WTC11 (cell line): ENCODE results near the gene CHST14. TPM values are rescaled to one million over a fixed set of nuclear protein-coding genes. Genes with fewer than 3 reads are reported as not detected.

Experiments
- CREM ChIP-seq: sonication (generic); formaldehyde crosslinking; IDR thresholded peaks from 2 replicates; pipeline ENCODE4 v1.8.1; 2022; ENCODE audit warnings: mild to moderate bottlenecking, missing genetic modification reagents, moderate library complexity
- ELF4 ChIP-seq: sonication (generic); formaldehyde crosslinking; IDR thresholded peaks from 2 replicates; pipeline ENCODE4 v1.8.1; 2022; ENCODE audit warnings: low read depth, mild to moderate bottlenecking, moderate library complexity, missing genetic modification reagents
- EMX1 ChIP-seq: fragments of 250-450 bp; sonication (Bioruptor Pico); IDR thresholded peaks from 2 replicates; pipeline ENCODE4 v1.8.0; 2021; ENCODE audit warnings: mild to moderate bottlenecking
- FOXJ3 ChIP-seq: sonication (generic); formaldehyde crosslinking; IDR thresholded peaks from 2 replicates; pipeline ENCODE4 v1.9.0; 2021; ENCODE audit warnings: missing genetic modification reagents, mild to moderate bottlenecking, borderline replicate concordance
- FOXK1 ChIP-seq: sonication (generic); formaldehyde crosslinking; IDR thresholded peaks from 2 replicates; pipeline ENCODE4 v1.8.0; 2022; ENCODE audit warnings: mild to moderate bottlenecking, moderate library complexity, missing genetic modification reagents
- FOXP1 ChIP-seq: sonication (generic); formaldehyde crosslinking; IDR thresholded peaks from 2 replicates; pipeline ENCODE4 v1.8.0; 2022; ENCODE audit warnings: missing genetic modification reagents, mild to moderate bottlenecking, moderate library complexity, borderline replicate concordance
- HMGXB4 ChIP-seq: sonication (generic); formaldehyde crosslinking; IDR thresholded peaks from 2 replicates; pipeline ENCODE4 v1.8.1; 2023; ENCODE audit warnings: mild to moderate bottlenecking, moderate library complexity, missing genetic modification reagents
- IRF2 ChIP-seq: sonication (generic); formaldehyde crosslinking; IDR thresholded peaks from 2 replicates; pipeline ENCODE4 v1.8.0; 2022; ENCODE audit warnings: low read depth, missing genetic modification reagents, borderline replicate concordance
- JAZF1 ChIP-seq: fragments of 250-450 bp; sonication (Bioruptor Pico); IDR thresholded peaks from 2 replicates; pipeline ENCODE4 v1.9.0; 2021; ENCODE audit warnings: moderate library complexity, mild to moderate bottlenecking, inconsistent platforms
- JUN ChIP-seq: sonication (generic); formaldehyde crosslinking; IDR thresholded peaks from 2 replicates; pipeline ENCODE4 v1.8.0; 2023; ENCODE audit warnings: mild to moderate bottlenecking, missing genetic modification reagents
- MAX ChIP-seq: sonication (generic); formaldehyde crosslinking; IDR thresholded peaks from 2 replicates; pipeline ENCODE4 v1.8.0; 2022; ENCODE audit warnings: mild to moderate bottlenecking, missing genetic modification reagents
- NFYB ChIP-seq: sonication (generic); formaldehyde crosslinking; conservative IDR thresholded peaks from 2 replicates; pipeline ENCODE4 v1.8.0; 2022; ENCODE audit warnings: low read depth, missing genetic modification reagents
- NR3C1 ChIP-seq: sonication (generic); formaldehyde crosslinking; conservative IDR thresholded peaks from 2 replicates; pipeline ENCODE4 v1.8.1; 2023; ENCODE audit warnings: low read depth, mild to moderate bottlenecking, missing genetic modification reagents
- OVOL2 ChIP-seq: fragments of 250-450 bp; sonication (Bioruptor Pico); IDR thresholded peaks from 2 replicates; pipeline ENCODE4 v1.9.0; 2021; ENCODE audit warnings: mild to moderate bottlenecking, borderline replicate concordance
- SOX15 ChIP-seq: fragments of 250-450 bp; sonication (Bioruptor Pico); IDR thresholded peaks from 2 replicates; pipeline ENCODE4 v1.9.0; 2021; ENCODE audit warnings: mild to moderate bottlenecking
- TCF7 ChIP-seq: sonication (generic); formaldehyde crosslinking; IDR thresholded peaks from 2 replicates; pipeline ENCODE4 v1.8.0; 2022; ENCODE audit warnings: mild to moderate bottlenecking, low read depth, missing genetic modification reagents, moderate library complexity
- TP53 ChIP-seq: sonication (generic); formaldehyde crosslinking; IDR thresholded peaks from 2 replicates; pipeline ENCODE4 v1.8.1; 2023; ENCODE audit warnings: mild to moderate bottlenecking, missing genetic modification reagents
- ZMAT4 ChIP-seq: fragments of 250-450 bp; sonication (Bioruptor Pico); IDR thresholded peaks from 2 replicates; pipeline ENCODE4 v1.9.0; 2021; ENCODE audit warnings: mild to moderate bottlenecking
- ZNF138 ChIP-seq: sonication (generic); formaldehyde crosslinking; conservative IDR thresholded peaks from 2 replicates; pipeline ENCODE4 v1.8.1; 2022; ENCODE audit warnings: mild to moderate bottlenecking, moderate library complexity, missing genetic modification reagents
- ZNF263 ChIP-seq: sonication (generic); formaldehyde crosslinking; IDR thresholded peaks from 2 replicates; pipeline ENCODE4 v1.8.1; 2022; ENCODE audit warnings: low read depth, mild to moderate bottlenecking, moderate library complexity, missing genetic modification reagents
- total RNA-seq: library from RNA; stranded (reverse); gene quantifications from 3 replicates; pipeline ENCODE4 v1.2.3, GENCODE V29; 2021
- TF ChIP-seq, protein P1 (sequence below): sonication (generic); formaldehyde crosslinking; IDR thresholded peaks from 2 replicates; pipeline ENCODE4 v1.8.0; 2023; ENCODE audit warnings: missing genetic modification reagents, mild to moderate bottlenecking, borderline replicate concordance
- TF ChIP-seq, protein P2 (sequence below): fragments of 250-450 bp; sonication (Bioruptor Pico); IDR thresholded peaks from 2 replicates; pipeline ENCODE4 v2.1.2; 2022; ENCODE audit warnings: mild to moderate bottlenecking, moderate library complexity
- TF ChIP-seq, protein P3 (sequence below): sonication (generic); formaldehyde crosslinking; IDR thresholded peaks from 2 replicates; pipeline ENCODE4 v1.8.0; 2022; ENCODE audit warnings: mild to moderate bottlenecking, missing genetic modification reagents
- TF ChIP-seq, protein P4 (sequence below): fragments of 250-450 bp; sonication (Bioruptor Pico); conservative IDR thresholded peaks from 2 replicates; pipeline ENCODE4 v1.9.0; 2021; ENCODE audit warnings: mild to moderate bottlenecking
- TF ChIP-seq, protein P5 (sequence below): sonication (generic); formaldehyde crosslinking; IDR thresholded peaks from 2 replicates; pipeline ENCODE4 v1.8.1; 2022; ENCODE audit warnings: low read depth, mild to moderate bottlenecking, moderate library complexity, missing genetic modification reagents, borderline replicate concordance
- TF ChIP-seq, protein P6 (sequence below): sonication (generic); formaldehyde crosslinking; conservative IDR thresholded peaks from 2 replicates; pipeline ENCODE4 v1.8.1; 2022; ENCODE audit warnings: mild to moderate bottlenecking, missing genetic modification reagents

CHST14 gene
- total RNA-seq, 1 experiment from 2014 or later = 21.3 TPM

- TF ChIP-seq, protein P1, sequence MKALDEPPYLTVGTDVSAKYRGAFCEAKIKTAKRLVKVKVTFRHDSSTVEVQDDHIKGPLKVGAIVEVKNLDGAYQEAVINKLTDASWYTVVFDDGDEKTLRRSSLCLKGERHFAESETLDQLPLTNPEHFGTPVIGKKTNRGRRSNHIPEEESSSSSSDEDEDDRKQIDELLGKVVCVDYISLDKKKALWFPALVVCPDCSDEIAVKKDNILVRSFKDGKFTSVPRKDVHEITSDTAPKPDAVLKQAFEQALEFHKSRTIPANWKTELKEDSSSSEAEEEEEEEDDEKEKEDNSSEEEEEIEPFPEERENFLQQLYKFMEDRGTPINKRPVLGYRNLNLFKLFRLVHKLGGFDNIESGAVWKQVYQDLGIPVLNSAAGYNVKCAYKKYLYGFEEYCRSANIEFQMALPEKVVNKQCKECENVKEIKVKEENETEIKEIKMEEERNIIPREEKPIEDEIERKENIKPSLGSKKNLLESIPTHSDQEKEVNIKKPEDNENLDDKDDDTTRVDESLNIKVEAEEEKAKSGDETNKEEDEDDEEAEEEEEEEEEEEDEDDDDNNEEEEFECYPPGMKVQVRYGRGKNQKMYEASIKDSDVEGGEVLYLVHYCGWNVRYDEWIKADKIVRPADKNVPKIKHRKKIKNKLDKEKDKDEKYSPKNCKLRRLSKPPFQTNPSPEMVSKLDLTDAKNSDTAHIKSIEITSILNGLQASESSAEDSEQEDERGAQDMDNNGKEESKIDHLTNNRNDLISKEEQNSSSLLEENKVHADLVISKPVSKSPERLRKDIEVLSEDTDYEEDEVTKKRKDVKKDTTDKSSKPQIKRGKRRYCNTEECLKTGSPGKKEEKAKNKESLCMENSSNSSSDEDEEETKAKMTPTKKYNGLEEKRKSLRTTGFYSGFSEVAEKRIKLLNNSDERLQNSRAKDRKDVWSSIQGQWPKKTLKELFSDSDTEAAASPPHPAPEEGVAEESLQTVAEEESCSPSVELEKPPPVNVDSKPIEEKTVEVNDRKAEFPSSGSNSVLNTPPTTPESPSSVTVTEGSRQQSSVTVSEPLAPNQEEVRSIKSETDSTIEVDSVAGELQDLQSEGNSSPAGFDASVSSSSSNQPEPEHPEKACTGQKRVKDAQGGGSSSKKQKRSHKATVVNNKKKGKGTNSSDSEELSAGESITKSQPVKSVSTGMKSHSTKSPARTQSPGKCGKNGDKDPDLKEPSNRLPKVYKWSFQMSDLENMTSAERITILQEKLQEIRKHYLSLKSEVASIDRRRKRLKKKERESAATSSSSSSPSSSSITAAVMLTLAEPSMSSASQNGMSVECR (CRISPR knock-in tag) = peak; percentile 84
- TF ChIP-seq OVOL2 (CRISPR knock-in tag) (no peak), TCF7 (no peak), ELF4 (no peak), FOXP1 (peak; percentile 81; the same call in 1 of the 2 replicates), ZNF263 (CRISPR knock-in tag) (no peak), TP53 (peak; percentile 74), ZMAT4 (CRISPR knock-in tag) (no peak), JUN (CRISPR knock-in tag) (no peak), EMX1 (CRISPR knock-in tag) (no peak), IRF2 (CRISPR knock-in tag) (no peak), HMGXB4 (CRISPR knock-in tag) (peak; percentile 83), NR3C1 (CRISPR knock-in tag) (no peak), ZNF138 (CRISPR knock-in tag) (no peak), JAZF1 (CRISPR knock-in tag) (no peak), FOXJ3 (CRISPR knock-in tag) (no peak), MAX (CRISPR knock-in tag) (peak; percentile 91), SOX15 (no peak), FOXK1 (CRISPR knock-in tag) (peak; percentile 42; the same call in 1 of the 2 replicates), NFYB (CRISPR knock-in tag) (no peak), CREM (CRISPR knock-in tag) (no peak)
- TF ChIP-seq, protein P2, sequence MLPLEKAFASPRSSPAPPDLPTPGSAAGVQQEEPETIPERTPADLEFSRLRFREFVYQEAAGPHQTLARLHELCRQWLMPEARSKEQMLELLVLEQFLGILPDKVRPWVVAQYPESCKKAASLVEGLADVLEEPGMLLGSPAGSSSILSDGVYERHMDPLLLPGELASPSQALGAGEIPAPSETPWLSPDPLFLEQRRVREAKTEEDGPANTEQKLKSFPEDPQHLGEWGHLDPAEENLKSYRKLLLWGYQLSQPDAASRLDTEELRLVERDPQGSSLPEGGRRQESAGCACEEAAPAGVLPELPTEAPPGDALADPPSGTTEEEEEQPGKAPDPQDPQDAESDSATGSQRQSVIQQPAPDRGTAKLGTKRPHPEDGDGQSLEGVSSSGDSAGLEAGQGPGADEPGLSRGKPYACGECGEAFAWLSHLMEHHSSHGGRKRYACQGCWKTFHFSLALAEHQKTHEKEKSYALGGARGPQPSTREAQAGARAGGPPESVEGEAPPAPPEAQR (CRISPR knock-in tag) = no peak
- TF ChIP-seq, protein P3, sequence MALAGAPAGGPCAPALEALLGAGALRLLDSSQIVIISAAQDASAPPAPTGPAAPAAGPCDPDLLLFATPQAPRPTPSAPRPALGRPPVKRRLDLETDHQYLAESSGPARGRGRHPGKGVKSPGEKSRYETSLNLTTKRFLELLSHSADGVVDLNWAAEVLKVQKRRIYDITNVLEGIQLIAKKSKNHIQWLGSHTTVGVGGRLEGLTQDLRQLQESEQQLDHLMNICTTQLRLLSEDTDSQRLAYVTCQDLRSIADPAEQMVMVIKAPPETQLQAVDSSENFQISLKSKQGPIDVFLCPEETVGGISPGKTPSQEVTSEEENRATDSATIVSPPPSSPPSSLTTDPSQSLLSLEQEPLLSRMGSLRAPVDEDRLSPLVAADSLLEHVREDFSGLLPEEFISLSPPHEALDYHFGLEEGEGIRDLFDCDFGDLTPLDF (CRISPR knock-in tag) = no peak
- TF ChIP-seq, protein P4, sequence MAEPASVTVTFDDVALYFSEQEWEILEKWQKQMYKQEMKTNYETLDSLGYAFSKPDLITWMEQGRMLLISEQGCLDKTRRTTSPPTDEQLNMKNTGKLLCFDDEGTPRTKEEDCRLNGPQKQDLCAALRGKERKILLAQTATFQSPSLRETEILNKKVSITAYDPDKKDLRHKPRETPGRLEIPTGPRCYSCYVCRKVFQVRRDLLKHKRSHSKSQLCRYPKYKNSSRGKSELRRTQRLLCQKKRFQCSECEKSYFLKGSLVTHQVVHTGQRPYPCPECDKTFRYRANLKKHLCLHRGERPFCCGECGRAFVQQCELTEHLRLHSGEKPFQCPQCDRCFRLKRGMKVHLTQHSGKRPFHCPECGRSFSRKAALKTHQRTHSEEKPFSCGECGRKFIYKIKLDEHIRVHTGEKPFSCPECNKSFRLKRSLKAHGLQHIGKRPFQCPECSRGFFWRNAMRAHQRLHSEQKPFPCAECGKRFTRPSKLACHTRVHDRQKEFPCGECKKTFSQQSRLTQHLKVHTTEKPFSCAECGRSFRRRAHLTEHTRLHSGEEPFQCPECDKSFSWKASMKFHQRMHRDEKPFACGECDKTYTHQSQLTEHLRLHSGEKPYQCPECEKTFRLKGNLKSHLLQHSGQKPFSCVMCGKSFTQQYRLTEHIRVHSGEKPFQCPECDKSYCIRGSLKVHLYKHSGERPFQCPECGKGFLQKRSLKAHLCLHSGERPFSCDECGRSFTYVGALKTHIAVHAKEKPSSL (CRISPR knock-in tag) = no peak
- TF ChIP-seq, protein P5, sequence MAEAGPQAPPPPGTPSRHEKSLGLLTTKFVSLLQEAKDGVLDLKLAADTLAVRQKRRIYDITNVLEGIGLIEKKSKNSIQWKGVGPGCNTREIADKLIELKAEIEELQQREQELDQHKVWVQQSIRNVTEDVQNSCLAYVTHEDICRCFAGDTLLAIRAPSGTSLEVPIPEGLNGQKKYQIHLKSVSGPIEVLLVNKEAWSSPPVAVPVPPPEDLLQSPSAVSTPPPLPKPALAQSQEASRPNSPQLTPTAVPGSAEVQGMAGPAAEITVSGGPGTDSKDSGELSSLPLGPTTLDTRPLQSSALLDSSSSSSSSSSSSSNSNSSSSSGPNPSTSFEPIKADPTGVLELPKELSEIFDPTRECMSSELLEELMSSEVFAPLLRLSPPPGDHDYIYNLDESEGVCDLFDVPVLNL (CRISPR knock-in tag) = no peak
- TF ChIP-seq, protein P6, sequence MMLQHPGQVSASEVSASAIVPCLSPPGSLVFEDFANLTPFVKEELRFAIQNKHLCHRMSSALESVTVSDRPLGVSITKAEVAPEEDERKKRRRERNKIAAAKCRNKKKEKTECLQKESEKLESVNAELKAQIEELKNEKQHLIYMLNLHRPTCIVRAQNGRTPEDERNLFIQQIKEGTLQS (CRISPR knock-in tag) = peak; percentile 82; the same call in 1 of the 2 replicates
Measured at GRCh38 chr15:40511472-40512133, 40.8 kb downstream of the CHST14 start (continued).
